Suprapubic skin (tissue), 4 donors: ENCODE results near the gene ASCC1.

Experiments
- POLR2A ChIP-seq, 2 donors: fragments of 450-650 bp; IDR thresholded peaks; one replicate each; pipeline ENCODE4 v1.6.1; 2017; ENCODE audit warnings: antibody characterized with exemption in 2 of 2, mild to moderate bottlenecking in 2 of 2, moderate library complexity in 2 of 2
- POLR2AphosphoS5 ChIP-seq, 3 donors: sonication (generic); formaldehyde crosslinking; IDR thresholded peaks; one replicate each; pipeline ENCODE4 v1.6.1; 2017; ENCODE audit warnings: antibody characterized with exemption in 3 of 3

DNA sequence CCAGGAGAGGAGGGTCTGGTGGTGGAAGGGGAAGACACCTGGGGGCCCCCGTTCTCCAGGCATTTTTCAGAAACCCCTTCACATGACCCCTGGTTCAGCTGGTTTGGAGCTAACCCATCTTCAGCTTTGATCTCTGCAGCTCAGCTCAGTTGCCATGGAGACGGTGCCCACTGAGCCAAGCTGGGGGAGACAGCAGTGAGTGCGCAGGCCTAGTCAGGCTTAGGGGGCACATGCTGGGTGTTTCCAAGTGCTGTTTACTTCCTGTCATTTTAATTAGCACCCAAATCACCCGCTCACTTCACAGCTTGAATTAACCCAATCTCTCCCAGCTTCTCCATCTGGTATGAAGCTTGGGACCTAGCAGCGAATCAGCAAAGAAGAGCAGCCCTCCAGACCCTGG is 136.7 kb downstream of the ASCC1 start:
- TF ChIP-seq POLR2AphosphoS5 (IDR thresholded peaks at IDR 0.05) (no peak), POLR2A (IDR thresholded peaks at IDR 0.05) (no peak)
